ENCODE data around the gene C1QTNF3.

DNA sequence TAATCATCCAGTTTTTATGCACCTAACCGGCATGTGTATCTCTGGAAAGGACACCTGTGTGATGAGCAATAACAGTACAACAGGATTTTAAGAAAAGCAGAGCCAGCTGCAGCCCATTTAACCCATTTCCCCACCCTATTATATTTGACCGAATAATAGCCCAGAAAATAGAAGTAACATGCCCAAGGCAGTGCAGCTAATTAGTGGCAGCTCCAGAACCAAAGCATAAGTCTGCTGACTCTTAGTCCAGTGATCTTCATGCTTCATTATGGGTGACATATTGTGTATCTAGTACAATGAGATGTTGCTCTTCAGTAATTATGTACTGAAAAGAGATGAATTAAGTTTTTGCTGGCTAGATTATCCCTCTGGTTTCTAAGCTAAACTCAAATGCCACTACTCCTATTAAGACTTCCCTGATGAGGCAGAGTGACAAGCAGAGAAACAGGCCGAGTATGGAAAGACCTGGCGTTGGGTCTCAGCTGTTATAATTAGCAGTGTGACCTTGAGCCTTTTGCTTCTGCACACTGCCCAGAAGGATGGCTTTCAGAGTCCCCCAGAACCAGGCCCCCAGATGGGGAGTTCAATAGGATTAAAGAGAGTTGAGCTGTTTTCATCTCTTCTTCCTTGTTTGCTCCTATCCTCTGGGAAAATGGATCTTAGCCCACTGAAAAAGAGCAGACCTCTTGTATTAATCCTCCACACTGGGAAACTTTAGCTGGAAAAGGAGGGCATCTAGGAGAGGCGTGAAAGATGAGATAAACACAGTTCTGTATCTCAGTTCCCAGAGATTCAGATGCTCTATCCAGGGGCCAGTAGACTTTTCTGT lies 10.8 kb upstream of the C1QTNF3 start:
- TF ChIP-seq, protein P1, sequence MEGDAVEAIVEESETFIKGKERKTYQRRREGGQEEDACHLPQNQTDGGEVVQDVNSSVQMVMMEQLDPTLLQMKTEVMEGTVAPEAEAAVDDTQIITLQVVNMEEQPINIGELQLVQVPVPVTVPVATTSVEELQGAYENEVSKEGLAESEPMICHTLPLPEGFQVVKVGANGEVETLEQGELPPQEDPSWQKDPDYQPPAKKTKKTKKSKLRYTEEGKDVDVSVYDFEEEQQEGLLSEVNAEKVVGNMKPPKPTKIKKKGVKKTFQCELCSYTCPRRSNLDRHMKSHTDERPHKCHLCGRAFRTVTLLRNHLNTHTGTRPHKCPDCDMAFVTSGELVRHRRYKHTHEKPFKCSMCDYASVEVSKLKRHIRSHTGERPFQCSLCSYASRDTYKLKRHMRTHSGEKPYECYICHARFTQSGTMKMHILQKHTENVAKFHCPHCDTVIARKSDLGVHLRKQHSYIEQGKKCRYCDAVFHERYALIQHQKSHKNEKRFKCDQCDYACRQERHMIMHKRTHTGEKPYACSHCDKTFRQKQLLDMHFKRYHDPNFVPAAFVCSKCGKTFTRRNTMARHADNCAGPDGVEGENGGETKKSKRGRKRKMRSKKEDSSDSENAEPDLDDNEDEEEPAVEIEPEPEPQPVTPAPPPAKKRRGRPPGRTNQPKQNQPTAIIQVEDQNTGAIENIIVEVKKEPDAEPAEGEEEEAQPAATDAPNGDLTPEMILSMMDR (conservative IDR thresholded peaks at IDR 0.05; ENCODE audit: low read length) = no peak
- TF ChIP-seq EZH2phosphoT487 (IDR thresholded peaks at IDR 0.05; ENCODE audit: borderline replicate concordance, low read depth, low read length) = no peak

All from OCI-LY7 (cell line).